ENCODE data around the gene SP4.

The SP4 gene

DNA sequence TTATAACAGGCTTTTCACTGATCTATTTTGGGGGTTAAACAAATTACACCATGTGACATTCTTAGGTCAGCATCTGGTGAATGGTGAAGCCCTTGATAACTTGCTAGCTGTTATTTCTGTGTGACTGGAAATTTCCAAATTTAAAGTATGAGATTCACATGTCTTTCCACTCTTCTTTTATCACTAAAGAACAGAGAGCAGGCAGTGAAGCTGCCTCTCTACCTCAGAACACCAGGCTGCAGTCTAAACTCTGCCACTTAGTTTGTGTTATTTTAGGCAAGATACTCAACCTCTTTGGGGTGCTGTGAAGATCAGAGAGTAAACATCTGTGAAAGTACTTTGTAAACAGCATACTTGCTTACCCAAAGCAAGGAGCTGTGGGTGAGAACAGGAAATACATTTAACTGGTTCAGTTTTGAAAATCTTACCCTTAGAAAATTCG lies 15.5 kb upstream of the SP4 start:
- no peak overlapping the region for H3K27ac ChIP-seq (ENCODE audit: low read depth, low read length)
- H3K9me3 ChIP-seq (ENCODE audit: insufficient read depth, low read length), result no peaks in the 10 kb centered on the region
- H3K4me3 ChIP-seq (ENCODE audit: insufficient read depth, low read length, poor library complexity, severe bottlenecking), result no peak overlapping the region
- H3K9me2 ChIP-seq (replicated peaks; ENCODE audit: insufficient read depth, low read length), result no peaks in the 10 kb centered on the region
- no peaks in the 10 kb centered on the region for H3K36me3 ChIP-seq (ENCODE audit: low read length)
- H3K4me2 ChIP-seq (ENCODE audit: low read depth, low read length, poor library complexity, severe bottlenecking), result no peak overlapping the region
- no peaks in the 10 kb centered on the region for H3F3A ChIP-seq (ENCODE audit: insufficient read depth)
- no peaks in the 10 kb centered on the region for H3K79me2 ChIP-seq (ENCODE audit: insufficient read depth, low read length)
- TF ChIP-seq EZH2phosphoT487 (conservative IDR thresholded peaks at IDR 0.05; ENCODE audit: low read length), result no peak
- TF ChIP-seq, protein P1, sequence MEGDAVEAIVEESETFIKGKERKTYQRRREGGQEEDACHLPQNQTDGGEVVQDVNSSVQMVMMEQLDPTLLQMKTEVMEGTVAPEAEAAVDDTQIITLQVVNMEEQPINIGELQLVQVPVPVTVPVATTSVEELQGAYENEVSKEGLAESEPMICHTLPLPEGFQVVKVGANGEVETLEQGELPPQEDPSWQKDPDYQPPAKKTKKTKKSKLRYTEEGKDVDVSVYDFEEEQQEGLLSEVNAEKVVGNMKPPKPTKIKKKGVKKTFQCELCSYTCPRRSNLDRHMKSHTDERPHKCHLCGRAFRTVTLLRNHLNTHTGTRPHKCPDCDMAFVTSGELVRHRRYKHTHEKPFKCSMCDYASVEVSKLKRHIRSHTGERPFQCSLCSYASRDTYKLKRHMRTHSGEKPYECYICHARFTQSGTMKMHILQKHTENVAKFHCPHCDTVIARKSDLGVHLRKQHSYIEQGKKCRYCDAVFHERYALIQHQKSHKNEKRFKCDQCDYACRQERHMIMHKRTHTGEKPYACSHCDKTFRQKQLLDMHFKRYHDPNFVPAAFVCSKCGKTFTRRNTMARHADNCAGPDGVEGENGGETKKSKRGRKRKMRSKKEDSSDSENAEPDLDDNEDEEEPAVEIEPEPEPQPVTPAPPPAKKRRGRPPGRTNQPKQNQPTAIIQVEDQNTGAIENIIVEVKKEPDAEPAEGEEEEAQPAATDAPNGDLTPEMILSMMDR (IDR thresholded peaks at IDR 0.05; ENCODE audit: insufficient read depth, low read length, poor library complexity, severe bottlenecking), result no peak
- no peak overlapping the region for H2AFZ ChIP-seq (ENCODE audit: low read depth, low read length, severe bottlenecking)
- no peak overlapping the region for H3K9ac ChIP-seq (ENCODE audit: low read length)
- H4K20me1 ChIP-seq (ENCODE audit: low read depth, low read length), result no peaks in the 10 kb centered on the region
- H3K27me3 ChIP-seq (ENCODE audit: low read length), result no peaks in the 10 kb centered on the region

DNA sequence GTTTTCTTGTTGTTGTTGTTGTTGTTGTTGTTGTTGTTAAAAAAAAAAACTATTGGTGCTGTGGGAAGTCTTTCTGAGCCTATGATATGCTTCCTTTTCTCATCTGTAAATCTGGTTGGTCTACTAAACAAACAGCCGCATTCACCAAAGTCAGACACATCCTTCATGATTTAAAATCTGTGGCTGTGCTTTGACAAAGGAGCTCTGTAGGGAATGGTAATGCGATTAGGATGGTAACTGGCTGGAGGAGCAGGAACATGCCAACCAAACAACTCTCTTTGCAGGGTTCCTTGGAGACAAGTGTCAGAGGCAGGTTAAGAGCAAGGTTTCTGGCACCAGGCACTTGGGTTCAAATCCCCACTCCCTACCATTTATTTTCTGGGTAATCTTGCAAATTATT lies 14.9 kb upstream of the SP4 start:
- no peak overlapping the region for H2AFZ ChIP-seq (ENCODE audit: low read depth, low read length, severe bottlenecking)
- no peaks in the 10 kb centered on the region for H3K9me2 ChIP-seq (replicated peaks; ENCODE audit: insufficient read depth, low read length)
- no peaks in the 10 kb centered on the region for H4K20me1 ChIP-seq (ENCODE audit: low read depth, low read length)
- H3K9me3 ChIP-seq (ENCODE audit: insufficient read depth, low read length), result no peaks in the 10 kb centered on the region
- no peaks in the 10 kb centered on the region for H3K36me3 ChIP-seq (ENCODE audit: low read length)
- no peak overlapping the region for H3K9ac ChIP-seq (ENCODE audit: low read length)
- TF ChIP-seq, protein P1 (IDR thresholded peaks at IDR 0.05; ENCODE audit: insufficient read depth, low read length, poor library complexity, severe bottlenecking), result no peak
- TF ChIP-seq EZH2phosphoT487 (conservative IDR thresholded peaks at IDR 0.05; ENCODE audit: low read length), result no peak
- H3K79me2 ChIP-seq (ENCODE audit: insufficient read depth, low read length), result no peaks in the 10 kb centered on the region
- H3K4me3 ChIP-seq (ENCODE audit: insufficient read depth, low read length, poor library complexity, severe bottlenecking), result no peak overlapping the region
- no peak overlapping the region for H3K4me2 ChIP-seq (ENCODE audit: low read depth, low read length, poor library complexity, severe bottlenecking)
- no peak overlapping the region for H3K27ac ChIP-seq (ENCODE audit: low read depth, low read length)
- no peaks in the 10 kb centered on the region for H3K27me3 ChIP-seq (ENCODE audit: low read length)
- no peaks in the 10 kb centered on the region for H3F3A ChIP-seq (ENCODE audit: insufficient read depth)

GRCh38 chr7:21413502-21413901 lies 14.4 kb upstream of the SP4 start:
- H3K9me3 ChIP-seq (ENCODE audit: insufficient read depth, low read length), result no peaks in the 10 kb centered on the region
- H3K4me3 ChIP-seq (ENCODE audit: insufficient read depth, low read length, poor library complexity, severe bottlenecking), result no peak overlapping the region
- no peak overlapping the region for H3K27ac ChIP-seq (ENCODE audit: low read depth, low read length)

More at GRCh38 chr7:21413502-21413901, 14.4 kb upstream of the SP4 start:
- no peak overlapping the region for H2AFZ ChIP-seq (ENCODE audit: low read depth, low read length, severe bottlenecking)
- no peaks in the 10 kb centered on the region for H3K27me3 ChIP-seq (ENCODE audit: low read length)
- no peak for TF ChIP-seq EZH2phosphoT487 (conservative IDR thresholded peaks at IDR 0.05; ENCODE audit: low read length)
- TF ChIP-seq, protein P1 (IDR thresholded peaks at IDR 0.05; ENCODE audit: insufficient read depth, low read length, poor library complexity, severe bottlenecking), result no peak
- no peaks in the 10 kb centered on the region for H3K9me2 ChIP-seq (replicated peaks; ENCODE audit: insufficient read depth, low read length)
- no peaks in the 10 kb centered on the region for H3F3A ChIP-seq (ENCODE audit: insufficient read depth)
- H3K4me2 ChIP-seq (ENCODE audit: low read depth, low read length, poor library complexity, severe bottlenecking), result no peak overlapping the region
- no peaks in the 10 kb centered on the region for H3K36me3 ChIP-seq (ENCODE audit: low read length)
- H3K9ac ChIP-seq (ENCODE audit: low read length), result no peak overlapping the region
- H4K20me1 ChIP-seq (ENCODE audit: low read depth, low read length), result no peaks in the 10 kb centered on the region
- H3K79me2 ChIP-seq (ENCODE audit: insufficient read depth, low read length), result no peaks in the 10 kb centered on the region
